COLO668 (cell line): Measurements from ENCODE around the gene ARMC8.

Experiments
- DNase-seq: peaks from one replicate; lab custom pipeline; 2025; ENCODE audit not compliant: unreplicated experiment; lab: John Stamatoyannopoulos, UW

Gene ARMC8

GRCh38 chr3:138241676-138242075 lies 54.6 kb downstream of the ARMC8 start:
- DNase-seq = no peak

GRCh38 chr3:138242466-138242865 lies 55.4 kb downstream of the ARMC8 start:
- no peak for DNase-seq

- DNase-seq = no peak
These were observed 57.9 kb downstream of the ARMC8 start for GRCh38 chr3:138245026-138245425.

- no peak for DNase-seq
These were observed 62.5 kb downstream of the ARMC8 start for GRCh38 chr3:138249636-138250035.

GRCh38 chr3:138253609-138254008 lies 66.5 kb downstream of the ARMC8 start:
- no peak for DNase-seq

GRCh38 chr3:138254216-138254615 lies 67.1 kb downstream of the ARMC8 start:
- no peak for DNase-seq

GRCh38 chr3:138256022-138256421 lies 68.9 kb downstream of the ARMC8 start:
- DNase-seq = no peak

- no peak for DNase-seq
These were observed 70.9 kb downstream of the ARMC8 start for GRCh38 chr3:138257986-138258385.

- no peak for DNase-seq
These were observed 72.0 kb downstream of the ARMC8 start for GRCh38 chr3:138259126-138259525.

- no peak for DNase-seq
These were observed 73.5 kb downstream of the ARMC8 start for GRCh38 chr3:138260611-138261010.

- no peak for DNase-seq
These were observed 76.0 kb downstream of the ARMC8 start for GRCh38 chr3:138263104-138263503.

- no peak for DNase-seq
These were observed 78.6 kb downstream of the ARMC8 start for GRCh38 chr3:138265745-138266144.

GRCh38 chr3:138267083-138267482 lies 80.0 kb downstream of the ARMC8 start:
- no peak for DNase-seq

GRCh38 chr3:138270245-138270644 lies 83.1 kb downstream of the ARMC8 start:
- DNase-seq = no peak

- no peak for DNase-seq
These were observed 84.2 kb downstream of the ARMC8 start for GRCh38 chr3:138271189-138271794.

- no peak for DNase-seq
These were observed 94.5 kb downstream of the ARMC8 start for GRCh38 chr3:138281561-138281960.

GRCh38 chr3:138282836-138283235 lies 95.7 kb downstream of the ARMC8 start:
- no peak for DNase-seq

- no peak for DNase-seq
These were observed 97.0 kb downstream of the ARMC8 start for GRCh38 chr3:138284079-138284478.

- DNase-seq = no peak
These were observed 97.9 kb downstream of the ARMC8 start for GRCh38 chr3:138284957-138285477.

- DNase-seq = no peak
These were observed 102.2 kb downstream of the ARMC8 start for GRCh38 chr3:138289260-138289659.

- no peak for DNase-seq
These were observed 102.6 kb downstream of the ARMC8 start for GRCh38 chr3:138289701-138290100.

GRCh38 chr3:138296639-138297038 lies 109.5 kb downstream of the ARMC8 start:
- DNase-seq = no peak

- DNase-seq = no peak
These were observed 110.0 kb downstream of the ARMC8 start for GRCh38 chr3:138297059-138297607.
